Lower lobe of right lung (tissue), 2 donors: ENCODE results near the gene BID. TPM values are rescaled to one million over a fixed set of nuclear protein-coding genes. Genes with fewer than 3 reads are reported as not detected.

Experiments used
- ATAC-seq, 2 donors: fragments of 200-7000 bp; cut with Tn5 transposase; one replicate each; pipeline ENCODE4 v1.9.1; 2020 to 2022; ENCODE audit warnings: mild to moderate bottlenecking in 2 of 2, moderate library complexity in 2 of 2
- DNase-seq: peaks from one replicate; pipeline ENCODE4 v3.0.0-alpha.2; 2020
- H3K27ac ChIP-seq: fragments of 200-600 bp; one replicate; pipeline ENCODE4 v1.8.0; 2022
- H3K27me3 ChIP-seq: fragments of 200-600 bp; one replicate; pipeline ENCODE4 v1.8.0; 2022; ENCODE audit warnings: low read depth
- H3K36me3 ChIP-seq: fragments of 200-600 bp; one replicate; pipeline ENCODE4 v1.8.0; 2022; ENCODE audit warnings: mild to moderate bottlenecking
- H3K4me1 ChIP-seq: fragments of 200-600 bp; one replicate; pipeline ENCODE4 v1.8.0; 2022
- H3K4me3 ChIP-seq: fragments of 200-600 bp; one replicate; pipeline ENCODE4 v1.8.0; 2022; ENCODE audit warnings: mild to moderate bottlenecking
- H3K9me3 ChIP-seq: fragments of 200-600 bp; one replicate; pipeline ENCODE4 v1.8.0; 2022
- intact Hi-C: fragments of 100-400 bp; cut with DNase I; formaldehyde crosslinking; loops from one replicate; pipeline ENCODE4 v1.11.0; 2022
- total RNA-seq: library from RNA; stranded (reverse); fragmentation: NEBNext Ultra II Directional; extraction: Animal tissue kit (Norgen Biotek cat#: 25700); gene quantifications from one replicate; pipeline ENCODE4 v1.2.1, GENCODE V29; 2021
- TF ChIP-seq, protein P1 (sequence below): fragments of 200-600 bp; IDR thresholded peaks from one replicate; pipeline ENCODE4 v1.8.0; 2022; ENCODE audit warnings: antibody characterized with exemption, mild to moderate bottlenecking
- donor health status: DM: no; HTN: yes; CAD: no; lungs with severe emphysema.

BID gene
- total RNA-seq, 1 donor from 2014 or later = 34.3 TPM

DNA sequence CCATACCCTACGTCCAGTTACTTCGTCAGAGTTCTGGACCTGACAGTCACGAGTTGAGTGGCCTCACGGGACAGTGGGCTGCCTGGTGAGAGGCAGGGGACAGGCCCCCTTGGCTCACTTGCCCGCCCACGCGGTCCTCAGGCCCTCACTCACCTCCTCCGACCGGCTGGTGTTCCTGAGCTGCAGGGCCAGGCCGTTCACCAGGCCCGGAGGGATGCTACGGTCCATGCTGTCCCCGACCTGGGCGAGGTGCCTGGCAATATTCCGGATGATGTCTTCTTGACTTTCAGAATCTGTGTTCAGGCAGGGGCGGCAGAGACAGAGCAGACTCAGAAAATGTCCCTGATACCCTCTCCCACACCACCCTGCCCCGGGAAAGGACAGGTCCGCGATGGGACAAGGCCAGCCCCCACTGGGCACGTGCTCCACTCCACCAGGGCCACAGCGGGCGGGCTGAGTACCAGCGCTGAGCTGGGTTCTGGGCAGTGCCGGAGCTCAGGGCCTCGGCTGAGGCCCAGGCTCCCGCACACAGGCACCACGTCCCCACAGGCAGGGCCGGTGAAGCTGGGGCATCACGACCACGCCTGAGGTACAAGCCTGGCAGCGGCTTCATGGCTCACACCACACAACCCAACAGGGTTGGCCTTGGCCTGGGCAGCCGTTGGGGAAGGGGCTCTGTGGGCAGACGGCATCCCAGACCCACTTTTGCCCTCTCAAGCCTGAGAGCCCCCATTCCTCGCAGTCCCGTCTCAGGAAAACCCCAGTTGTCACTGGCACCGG lies 34.9 kb downstream of the BID start:
- no peaks in the 10 kb centered on the region for H3K9me3 ChIP-seq
- peaks cover 52% of the 10 kb centered on the region for H3K36me3 ChIP-seq
- no peaks in the 10 kb centered on the region for H3K4me1 ChIP-seq
- H3K27ac ChIP-seq = no peak overlapping the region
- ATAC-seq = no peak
- no peaks in the 10 kb centered on the region for H3K27me3 ChIP-seq
- no peak overlapping the region for H3K4me3 ChIP-seq
- DNase-seq = no peak
- intact Hi-C loops = no loop called here
- TF ChIP-seq, protein P1, sequence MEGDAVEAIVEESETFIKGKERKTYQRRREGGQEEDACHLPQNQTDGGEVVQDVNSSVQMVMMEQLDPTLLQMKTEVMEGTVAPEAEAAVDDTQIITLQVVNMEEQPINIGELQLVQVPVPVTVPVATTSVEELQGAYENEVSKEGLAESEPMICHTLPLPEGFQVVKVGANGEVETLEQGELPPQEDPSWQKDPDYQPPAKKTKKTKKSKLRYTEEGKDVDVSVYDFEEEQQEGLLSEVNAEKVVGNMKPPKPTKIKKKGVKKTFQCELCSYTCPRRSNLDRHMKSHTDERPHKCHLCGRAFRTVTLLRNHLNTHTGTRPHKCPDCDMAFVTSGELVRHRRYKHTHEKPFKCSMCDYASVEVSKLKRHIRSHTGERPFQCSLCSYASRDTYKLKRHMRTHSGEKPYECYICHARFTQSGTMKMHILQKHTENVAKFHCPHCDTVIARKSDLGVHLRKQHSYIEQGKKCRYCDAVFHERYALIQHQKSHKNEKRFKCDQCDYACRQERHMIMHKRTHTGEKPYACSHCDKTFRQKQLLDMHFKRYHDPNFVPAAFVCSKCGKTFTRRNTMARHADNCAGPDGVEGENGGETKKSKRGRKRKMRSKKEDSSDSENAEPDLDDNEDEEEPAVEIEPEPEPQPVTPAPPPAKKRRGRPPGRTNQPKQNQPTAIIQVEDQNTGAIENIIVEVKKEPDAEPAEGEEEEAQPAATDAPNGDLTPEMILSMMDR = no peak

DNA sequence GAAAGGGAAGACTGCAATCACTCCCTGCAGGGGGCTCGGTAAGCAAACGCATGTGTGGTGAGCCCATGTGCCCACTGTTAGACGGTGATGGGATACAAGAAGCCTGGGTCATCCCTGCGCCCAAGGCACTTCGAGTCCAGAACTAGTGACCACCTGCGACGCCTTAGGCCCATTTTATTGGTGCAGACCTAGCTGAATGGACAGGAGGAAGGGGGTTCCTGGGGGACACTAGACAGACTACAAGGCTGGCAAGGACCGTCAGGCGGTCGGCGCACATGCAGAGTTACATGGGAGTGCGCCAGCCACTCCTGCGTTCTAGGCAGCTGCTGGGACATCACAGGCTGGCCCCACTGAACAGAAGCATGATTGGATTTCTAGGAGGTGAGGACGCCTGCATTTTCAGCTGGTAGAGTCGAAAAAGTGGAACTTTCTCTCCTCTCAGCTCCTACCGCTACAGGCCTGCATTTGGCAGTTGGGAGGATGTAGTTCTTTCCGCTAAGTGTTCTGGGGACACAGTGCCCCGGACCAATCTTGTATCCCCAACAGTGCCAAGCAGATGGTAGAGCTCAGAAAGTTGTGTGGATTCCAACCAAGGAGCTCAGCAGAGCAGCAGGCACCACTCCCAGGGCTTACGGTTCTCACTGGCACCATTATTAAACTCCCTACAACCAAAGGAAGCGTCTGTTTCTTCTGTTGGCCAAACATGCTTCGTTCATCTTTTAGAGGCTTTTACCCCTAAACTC lies 35.7 kb downstream of the BID start:
- intact Hi-C loops = no loop called here
- H3K4me3 ChIP-seq = no peak overlapping the region
- no peak overlapping the region for H3K27ac ChIP-seq
- ATAC-seq (no peak), DNase-seq (no peak)
- TF ChIP-seq, protein P1 = no peak
- no peaks in the 10 kb centered on the region for H3K4me1 ChIP-seq
- no peaks in the 10 kb centered on the region for H3K9me3 ChIP-seq
- H3K27me3 ChIP-seq = no peaks in the 10 kb centered on the region
- peaks cover 60% of the 10 kb centered on the region for H3K36me3 ChIP-seq

DNA sequence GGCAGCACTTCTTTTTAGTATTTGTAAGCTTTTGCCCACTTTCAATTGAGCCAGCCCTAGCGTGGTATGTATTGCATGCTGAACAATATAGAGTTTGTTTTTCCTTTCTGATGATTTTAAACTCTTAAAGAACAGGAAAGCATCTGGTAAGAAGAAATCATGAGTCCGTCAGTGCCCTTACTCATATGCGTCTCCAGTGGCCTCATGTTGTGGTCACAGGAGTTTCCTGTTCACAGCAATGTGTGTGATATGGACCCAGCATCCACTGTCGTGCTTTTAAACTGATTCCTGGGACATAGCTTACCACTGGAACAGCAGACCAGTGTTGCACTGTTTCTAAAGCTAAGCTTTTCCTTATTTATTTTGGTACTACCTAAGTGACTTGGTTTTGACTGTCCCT lies 40.1 kb downstream of the BID start:
- ATAC-seq (no peak), DNase-seq (no peak)
- Histone ChIP-seq H3K4me3 (no peak overlapping the region), H3K27ac (no peak overlapping the region), H3K36me3 (peaks cover 86% of the 10 kb centered on the region), H3K27me3 (no peaks in the 10 kb centered on the region), H3K9me3 (no peaks in the 10 kb centered on the region), H3K4me1 (no peaks in the 10 kb centered on the region)
- TF ChIP-seq, protein P1 = no peak
- intact Hi-C loops = no loop called here

DNA sequence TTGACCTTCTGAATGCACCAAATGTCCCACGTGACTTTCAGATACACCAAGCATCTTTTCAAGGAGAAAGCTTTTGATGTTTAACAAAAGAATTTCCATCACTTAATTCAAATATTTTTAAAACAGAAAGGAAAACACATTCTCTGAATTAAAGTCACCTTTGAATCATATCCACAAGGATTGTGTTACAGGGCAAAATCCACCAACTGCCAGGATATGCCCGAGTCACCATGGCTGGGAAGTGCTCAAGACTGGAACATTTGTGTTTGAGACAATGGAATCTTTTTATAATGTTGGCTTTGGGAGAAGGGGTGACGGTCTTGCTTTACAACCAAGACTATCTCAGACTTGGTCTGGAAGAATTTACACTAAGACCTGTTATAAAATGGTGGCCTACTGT lies 40.8 kb downstream of the BID start:
- DNase-seq (no peak), ATAC-seq (no peak)
- no peaks in the 10 kb centered on the region for H3K9me3 ChIP-seq
- H3K4me3 ChIP-seq = no peak overlapping the region
- intact Hi-C loops = no loop called here
- H3K36me3 ChIP-seq = peaks cover 90% of the 10 kb centered on the region
- TF ChIP-seq, protein P1 = no peak
- no peaks in the 10 kb centered on the region for H3K4me1 ChIP-seq
- H3K27ac ChIP-seq = no peak overlapping the region
- no peaks in the 10 kb centered on the region for H3K27me3 ChIP-seq

DNA sequence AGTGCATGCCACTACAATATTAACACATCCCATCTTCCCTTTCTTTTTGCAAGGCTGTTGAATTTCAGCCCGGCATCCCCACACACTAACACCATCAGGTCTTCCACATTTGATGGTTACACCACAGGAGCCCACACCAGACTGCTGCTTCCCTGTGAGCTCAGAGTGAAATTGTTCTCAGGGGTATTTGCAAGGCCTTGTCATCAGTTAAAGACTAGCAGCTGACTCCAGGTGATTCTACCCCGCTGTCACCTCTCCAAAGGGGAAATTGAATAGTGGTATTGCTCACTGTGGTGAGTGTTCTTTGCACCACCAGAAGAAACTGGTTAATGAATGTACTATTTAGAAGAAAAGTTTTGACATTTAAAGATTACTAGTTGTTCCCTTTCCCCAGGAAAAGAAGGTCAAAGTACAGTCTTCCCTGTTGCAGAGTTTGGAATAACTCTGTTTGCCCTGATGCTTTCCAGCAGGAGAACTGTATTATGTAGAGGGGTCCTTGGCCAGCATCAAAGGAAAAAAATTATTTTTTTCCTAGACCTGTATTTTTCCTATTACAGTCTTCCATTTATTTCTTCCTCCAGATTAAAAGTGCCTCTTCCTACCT lies 41.9 kb downstream of the BID start:
- no peaks in the 10 kb centered on the region for H3K9me3 ChIP-seq
- no peak overlapping the region for H3K27ac ChIP-seq
- H3K4me3 ChIP-seq = no peak overlapping the region
- intact Hi-C loops = no loop called here
- H3K27me3 ChIP-seq = no peaks in the 10 kb centered on the region
- TF ChIP-seq, protein P1 = no peak
- H3K36me3 ChIP-seq = peaks cover 94% of the 10 kb centered on the region
- H3K4me1 ChIP-seq = no peaks in the 10 kb centered on the region
- ATAC-seq (no peak), DNase-seq (no peak)
